ENCODE measurements around the gene PLEKHA6.

DNA sequence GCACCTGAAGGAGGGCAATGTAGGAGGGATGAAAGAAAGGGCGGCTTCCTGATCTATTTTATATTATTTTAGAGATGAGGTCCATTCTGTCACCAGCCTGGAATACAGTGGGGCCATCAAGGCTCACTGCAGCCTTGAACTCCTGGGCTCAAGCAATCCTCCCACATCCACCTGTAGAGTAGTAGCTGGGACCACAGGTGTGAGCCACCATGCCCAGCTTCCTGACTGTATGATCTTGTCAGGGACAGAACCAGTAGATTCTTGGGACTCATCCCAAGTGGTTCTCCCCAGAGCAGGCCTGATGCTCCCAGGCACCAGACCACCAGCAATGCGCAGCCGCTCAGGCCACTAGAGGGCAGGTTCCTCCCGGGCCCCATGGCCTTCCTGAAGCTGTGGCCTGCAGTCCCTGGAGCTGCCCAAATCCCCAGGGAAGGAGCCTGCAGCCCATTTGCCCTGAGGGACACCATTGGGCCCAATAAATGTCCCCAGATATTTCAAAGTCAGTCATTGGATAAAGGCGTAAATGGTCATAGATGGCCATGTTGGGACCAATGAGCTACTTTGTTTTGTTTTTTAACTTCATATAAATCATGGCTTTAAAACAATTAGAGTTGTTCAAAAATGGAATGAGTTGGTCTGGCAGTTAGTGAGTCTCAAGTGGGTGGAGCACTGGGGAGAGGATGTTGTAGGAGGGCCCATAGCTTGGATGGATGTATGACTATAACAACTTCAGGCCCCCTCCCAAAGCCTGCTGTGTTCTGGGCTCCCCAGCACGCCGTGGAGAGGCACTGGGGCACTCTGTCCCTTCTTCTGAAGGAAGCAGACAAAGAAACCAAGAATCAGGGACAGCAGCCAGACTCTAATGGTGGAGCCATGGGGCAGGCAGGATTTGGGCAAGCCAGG lies 101.3 kb downstream of the PLEKHA6 start:
- no peak for TF ChIP-seq POLR2AphosphoS5 (IDR thresholded peaks at IDR 0.05; ENCODE audit: low read depth, low read length)
- TF ChIP-seq SPI1 (IDR thresholded peaks at IDR 0.05; ENCODE audit: low read depth, low read length): no peak

Measured in GM12891 (cell line).